IMR-90 (cell line): ENCODE data around the gene UTF1.

Experiments
- CTCF ChIP-seq: conservative IDR thresholded peaks from 2 replicates; pipeline ENCODE4 v1.5.1; 2012; ENCODE audit warnings: mild to moderate bottlenecking, low read depth, low read length, improper control_type of control experiment
- ELK1 ChIP-seq: fragments of 150-350 bp; IDR thresholded peaks from 2 replicates; pipeline ENCODE4 v1.6.1; 2016; ENCODE audit warnings: low read depth, mild to moderate bottlenecking, low read length, moderate library complexity, borderline replicate concordance
- MXI1 ChIP-seq: IDR thresholded peaks from 2 replicates; pipeline ENCODE4 v1.6.1; 2012; ENCODE audit warnings: low read depth, mild to moderate bottlenecking, low read length, moderate library complexity, borderline replicate concordance
- POLR2A ChIP-seq: IDR thresholded peaks from 2 replicates; pipeline ENCODE4 v1.6.1; 2012; ENCODE audit warnings: mild to moderate bottlenecking, low read depth, low read length

- TF ChIP-seq POLR2A (no peak), CTCF (no peak), ELK1 (no peak), MXI1 (no peak)
Measured at GRCh38 chr10:133246236-133246626, 16.2 kb downstream of the UTF1 start.
